HG03066 (cell line): Measurements from ENCODE around the gene CADM3.
A peak's percentile ranks its signal among the peaks of the same experiment; 100 is the strongest.

Source experiments
- ATAC-seq: cut with Tn5 transposase; IDR thresholded peaks from one replicate; pipeline ENCODE4 v1.9.1; 2021; ENCODE audit warnings: low read depth; ENCODE audit not compliant: unreplicated experiment

CADM3 gene, protein sequence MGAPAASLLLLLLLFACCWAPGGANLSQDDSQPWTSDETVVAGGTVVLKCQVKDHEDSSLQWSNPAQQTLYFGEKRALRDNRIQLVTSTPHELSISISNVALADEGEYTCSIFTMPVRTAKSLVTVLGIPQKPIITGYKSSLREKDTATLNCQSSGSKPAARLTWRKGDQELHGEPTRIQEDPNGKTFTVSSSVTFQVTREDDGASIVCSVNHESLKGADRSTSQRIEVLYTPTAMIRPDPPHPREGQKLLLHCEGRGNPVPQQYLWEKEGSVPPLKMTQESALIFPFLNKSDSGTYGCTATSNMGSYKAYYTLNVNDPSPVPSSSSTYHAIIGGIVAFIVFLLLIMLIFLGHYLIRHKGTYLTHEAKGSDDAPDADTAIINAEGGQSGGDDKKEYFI

DNA sequence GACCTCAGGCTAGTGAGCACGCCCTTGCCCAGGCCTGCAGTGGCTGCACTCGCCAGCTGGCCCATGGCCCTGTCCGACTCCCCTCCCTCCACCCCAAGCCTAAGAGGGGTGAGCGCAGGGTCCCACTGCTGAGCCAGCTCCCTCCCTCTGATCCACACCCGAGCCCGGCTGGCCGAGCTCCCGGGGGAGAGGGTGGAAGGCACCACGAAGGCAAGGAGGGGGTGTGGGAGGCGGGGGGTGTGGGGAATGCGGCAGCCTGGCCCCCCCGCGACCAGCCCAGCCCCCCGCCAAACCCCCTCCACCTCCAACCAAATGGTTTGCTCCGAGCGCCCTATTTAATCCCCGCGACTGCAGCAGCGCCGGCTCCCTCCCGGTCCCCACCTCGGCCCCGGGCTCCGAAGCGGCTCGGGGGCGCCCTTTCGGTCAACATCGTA is at the start of gene CADM3:
Gene CADM3 (plus strand): TSS at position 362 of the 434 bp plus-strand sequence. CDS start 151 bp downstream, outside the sequence.
- ATAC-seq = no peak

DNA sequence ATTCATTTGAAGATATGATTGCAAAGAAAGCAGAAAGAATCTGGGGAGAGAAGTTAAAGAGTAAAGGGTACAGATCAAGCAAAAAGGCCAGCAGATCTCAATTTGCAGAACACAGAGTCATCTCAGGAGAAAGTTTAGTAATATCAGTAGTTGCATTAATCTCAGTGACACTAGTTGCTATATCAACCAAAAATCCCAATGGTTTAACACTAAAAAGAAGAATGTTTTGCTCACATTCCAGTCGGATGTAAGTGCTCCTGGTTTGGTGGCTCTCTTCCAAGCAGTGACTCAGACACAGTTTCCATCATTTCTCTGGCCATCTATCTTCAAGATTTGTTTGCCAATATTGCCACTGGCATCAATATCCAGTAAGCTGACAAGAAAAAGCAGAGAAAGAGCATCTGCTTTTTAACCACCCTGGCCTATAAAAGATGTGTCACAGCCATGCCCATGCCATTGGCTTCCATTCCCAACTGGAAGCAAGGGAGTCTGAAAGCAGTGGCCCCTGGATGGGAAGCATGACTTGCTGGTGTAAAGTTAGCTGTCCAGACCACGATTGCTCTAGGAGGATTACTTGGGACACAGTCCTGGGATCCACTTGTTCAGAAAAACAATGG is 49.3 kb upstream of the CADM3 start:
- ATAC-seq = peak; percentile 78

DNA sequence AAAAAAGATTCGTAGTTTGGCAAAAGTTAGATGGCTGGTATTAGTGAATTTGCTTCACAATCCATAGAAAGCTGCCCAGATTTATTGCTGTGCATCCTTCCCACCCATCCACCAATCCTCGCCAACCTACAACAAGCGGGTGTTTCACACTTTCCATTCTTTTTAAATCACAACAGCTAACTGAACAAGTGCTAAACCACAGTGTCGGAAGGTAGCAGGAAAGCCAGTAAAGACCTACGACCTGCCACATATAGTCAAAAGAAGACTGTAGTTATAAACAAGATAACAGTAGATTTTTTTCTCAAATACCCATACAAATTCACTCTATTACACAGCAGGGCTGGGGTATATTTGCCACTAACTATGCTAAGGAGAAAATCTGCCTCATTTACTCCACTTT is 47.8 kb upstream of the CADM3 start:
- ATAC-seq = no peak

DNA sequence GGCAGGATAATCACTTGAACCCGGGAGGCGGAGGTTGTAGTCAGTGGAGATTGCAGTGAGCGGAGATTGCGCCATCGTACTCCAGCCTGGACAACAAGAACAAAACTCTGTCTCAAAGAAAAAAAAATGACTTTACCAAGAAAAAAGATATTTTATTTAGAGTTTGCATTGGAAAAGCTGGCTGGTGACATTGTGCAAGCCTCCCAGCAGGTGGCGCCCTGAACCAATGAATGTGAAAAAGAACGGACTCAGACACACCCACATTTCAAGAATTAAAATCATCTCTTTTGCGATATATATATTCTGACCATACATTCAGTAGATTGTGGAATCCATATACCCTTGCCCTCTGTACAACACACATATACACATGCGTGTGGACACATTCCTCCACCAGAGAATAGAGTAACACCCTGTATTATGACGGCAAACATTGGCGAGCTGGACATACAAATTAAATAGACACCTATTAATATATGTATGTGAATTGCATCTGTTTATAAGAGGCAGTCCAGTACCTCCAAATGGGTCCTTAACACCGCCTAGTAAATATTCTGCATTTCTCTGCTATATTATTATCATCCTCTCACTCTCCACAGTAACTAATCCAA is 39.0 kb upstream of the CADM3 start:
- no peak for ATAC-seq

DNA sequence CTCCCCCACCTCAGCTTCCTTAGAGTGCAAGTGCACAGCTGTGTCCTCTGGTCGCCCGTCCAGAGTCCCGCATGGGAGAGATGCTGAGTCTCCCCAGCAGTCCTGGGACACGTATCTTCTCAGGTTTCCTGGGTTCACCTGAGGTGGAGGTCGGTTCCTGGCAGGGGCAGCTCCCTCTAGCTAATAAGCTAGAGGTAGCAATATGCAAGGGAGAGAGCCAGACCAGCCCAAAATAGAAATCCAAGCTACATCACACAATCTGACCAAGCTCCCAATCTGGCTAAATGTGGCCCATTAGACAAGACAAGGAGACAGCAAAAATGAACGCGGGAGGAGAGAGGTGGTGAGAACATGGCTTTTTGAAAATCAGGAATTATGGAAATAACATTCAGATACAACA is 30.9 kb upstream of the CADM3 start:
- ATAC-seq = no peak

DNA sequence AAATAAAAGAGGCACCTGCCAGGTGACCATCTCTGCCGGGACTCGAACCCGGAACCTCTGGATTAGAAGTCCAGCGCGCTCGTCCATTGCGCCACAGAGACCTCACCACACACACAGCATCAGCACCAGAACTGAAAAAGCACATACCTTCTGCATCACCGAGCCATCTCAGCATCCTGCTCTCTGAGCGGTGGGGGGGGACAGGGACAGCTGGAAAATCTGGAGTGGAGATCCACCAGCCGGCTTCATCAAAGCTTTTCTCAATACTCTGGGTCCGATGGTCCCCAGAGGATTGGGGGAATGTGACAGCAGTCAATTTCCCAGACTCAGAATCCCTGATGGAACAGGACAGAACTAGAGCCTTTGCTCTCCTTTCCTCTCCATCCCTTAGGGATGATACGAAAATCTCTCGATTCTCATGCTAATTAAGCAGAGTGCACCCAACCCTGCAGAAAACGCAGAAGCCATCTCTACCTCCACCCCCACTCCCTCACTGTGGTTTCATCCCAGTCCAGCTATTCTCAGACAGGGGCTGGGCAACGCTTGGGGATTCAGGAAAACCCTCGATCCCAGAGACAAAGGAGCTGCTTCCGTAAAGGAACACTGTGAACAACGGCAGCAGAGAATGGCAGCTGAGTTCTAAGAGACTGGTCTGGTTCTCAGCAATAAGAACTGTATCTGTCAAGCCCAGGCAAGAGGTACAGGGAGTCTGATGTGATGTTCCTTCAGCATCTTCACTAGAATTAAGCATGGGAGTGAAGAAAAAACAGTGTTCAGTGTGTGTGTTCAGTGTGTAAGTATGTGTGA is 29.6 kb upstream of the CADM3 start:
- ATAC-seq = no peak

DNA sequence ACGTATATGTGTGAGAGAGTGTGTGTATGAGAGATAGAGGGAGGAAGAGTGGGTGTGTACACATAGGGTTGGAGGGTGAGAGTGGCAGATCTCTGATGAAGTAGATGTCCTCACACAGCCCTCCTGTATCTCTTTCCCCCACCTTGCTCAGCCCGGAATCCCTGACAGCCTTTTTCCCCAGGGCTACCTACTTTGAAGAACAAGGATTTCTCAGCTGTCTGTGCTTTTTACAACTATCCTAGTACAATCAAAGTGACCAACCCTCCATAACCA is 29.1 kb upstream of the CADM3 start:
- ATAC-seq = no peak

DNA sequence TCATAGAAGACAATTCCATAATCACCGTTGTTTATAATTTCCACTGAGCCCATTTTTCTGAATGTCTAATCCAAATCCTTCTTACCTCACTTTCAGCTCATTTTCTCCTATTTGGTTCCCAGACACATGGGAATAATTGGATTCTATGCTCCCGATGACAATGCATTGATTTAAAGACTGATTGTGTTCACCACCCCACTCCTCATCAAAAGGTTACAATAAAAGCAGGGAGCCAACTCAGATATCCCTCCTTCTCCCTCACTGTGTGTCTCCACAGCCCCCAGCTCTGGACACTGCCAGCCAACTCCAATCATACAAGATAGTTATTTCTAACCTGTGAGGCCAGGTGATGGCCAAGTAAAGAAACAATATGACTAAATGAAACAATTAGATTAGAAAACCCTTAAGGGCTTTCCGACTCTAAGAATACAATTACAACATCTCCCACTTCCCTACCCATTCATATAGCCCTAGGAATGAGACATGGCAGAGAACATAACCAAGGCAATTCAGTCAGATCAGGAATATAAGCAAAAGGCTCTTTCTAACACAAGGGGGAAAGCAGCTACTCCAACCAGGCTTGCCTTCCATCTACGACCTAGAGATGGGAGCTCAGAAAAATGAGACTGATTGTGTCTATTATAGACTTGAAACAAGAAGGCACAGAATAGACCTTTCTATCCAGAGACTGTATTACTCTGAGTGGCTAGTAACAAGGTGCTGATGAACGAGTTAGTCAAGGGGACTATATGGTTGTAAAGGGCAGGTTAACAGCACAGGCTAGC is 28.5 kb upstream of the CADM3 start:
- no peak for ATAC-seq

DNA sequence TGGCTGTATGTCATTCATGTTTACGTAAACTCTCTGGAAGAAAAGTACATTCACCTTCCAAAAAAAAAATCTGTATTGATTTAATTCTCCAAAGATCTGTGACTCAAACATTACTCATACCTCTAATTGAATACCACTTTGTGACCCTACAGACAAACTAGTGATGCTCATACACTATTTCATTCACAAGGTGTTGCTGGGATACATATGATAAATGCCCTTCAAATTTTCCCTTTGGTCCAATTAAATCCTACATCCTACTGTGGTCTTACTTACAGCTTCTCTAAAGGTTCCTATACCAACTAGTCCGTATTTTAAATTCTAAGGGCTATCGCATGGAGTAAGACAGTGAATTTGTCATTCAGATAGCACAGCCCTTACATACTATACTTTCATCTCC is 26.8 kb upstream of the CADM3 start:
- ATAC-seq = no peak

DNA sequence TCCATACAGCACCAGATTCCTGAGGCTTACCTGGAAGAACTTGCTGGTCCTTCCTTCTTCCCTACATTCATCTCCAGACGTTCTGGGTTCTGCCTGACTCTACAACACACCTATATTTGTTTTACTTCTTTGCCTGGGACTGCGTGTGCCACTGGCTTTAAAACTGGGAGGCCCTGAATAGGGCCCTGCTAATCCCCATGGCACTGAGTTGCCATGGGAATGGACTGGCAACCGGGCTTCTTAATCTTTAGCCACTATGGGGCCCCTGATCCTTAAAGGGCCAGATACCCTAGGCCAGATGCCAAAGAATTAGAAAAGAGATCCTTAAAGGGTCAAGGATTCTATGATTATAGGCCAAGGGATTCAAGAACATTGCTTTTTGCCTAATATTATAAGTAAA is 24.4 kb upstream of the CADM3 start:
- ATAC-seq = no peak

DNA sequence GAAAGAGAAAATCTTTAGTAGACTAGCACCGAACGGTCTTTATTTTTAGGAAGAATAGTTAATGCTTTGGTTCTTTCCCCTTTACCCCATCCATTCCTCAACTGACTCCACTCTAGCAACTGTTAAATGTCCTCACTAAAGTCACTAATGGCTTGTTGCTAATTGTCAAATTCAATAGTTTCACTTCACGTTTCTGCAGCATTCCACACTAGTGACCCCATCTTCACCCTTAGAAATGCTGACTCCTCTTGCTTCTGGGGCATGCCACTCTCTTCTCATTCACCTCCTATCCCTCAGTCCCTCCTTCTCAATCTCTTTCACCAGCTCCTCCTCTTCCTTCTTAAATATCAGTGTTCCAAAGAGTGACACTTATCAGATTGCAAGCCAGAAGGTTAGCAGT is 19.4 kb upstream of the CADM3 start:
- ATAC-seq = no peak

DNA sequence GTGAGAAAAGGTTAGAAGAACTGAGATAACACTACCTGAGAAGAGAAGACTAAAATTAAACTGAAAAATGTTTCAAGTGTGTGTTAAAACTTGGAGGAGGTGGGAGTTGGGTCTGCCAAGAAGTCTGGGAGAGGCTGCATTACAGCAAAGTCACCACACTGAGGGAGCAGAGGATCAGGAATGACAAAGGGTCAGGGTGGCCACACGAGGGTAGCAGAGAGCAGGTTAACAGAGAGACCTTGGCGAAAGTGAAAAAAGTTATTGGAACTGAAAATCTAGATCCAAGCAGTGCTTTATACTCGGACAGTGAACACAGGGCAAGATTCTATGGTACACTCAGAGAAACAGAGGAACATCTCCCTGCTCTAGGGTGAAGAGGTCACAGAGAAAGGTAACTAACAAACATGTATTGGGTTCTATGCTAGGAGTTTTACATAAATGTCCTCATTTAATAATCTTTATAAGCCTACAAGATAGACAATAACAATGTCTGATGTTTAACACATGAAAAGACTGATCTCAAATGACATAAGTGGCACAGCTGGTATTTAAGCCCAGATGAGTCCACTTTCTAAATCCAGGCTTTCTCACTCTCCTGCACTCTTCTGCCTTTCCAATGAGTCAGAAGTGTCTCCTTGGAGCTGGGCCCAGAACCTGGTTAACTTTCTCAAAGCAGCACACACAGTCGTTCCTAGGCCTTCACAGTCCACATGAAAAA is 10.3 kb upstream of the CADM3 start:
- ATAC-seq = peak; percentile 96

DNA sequence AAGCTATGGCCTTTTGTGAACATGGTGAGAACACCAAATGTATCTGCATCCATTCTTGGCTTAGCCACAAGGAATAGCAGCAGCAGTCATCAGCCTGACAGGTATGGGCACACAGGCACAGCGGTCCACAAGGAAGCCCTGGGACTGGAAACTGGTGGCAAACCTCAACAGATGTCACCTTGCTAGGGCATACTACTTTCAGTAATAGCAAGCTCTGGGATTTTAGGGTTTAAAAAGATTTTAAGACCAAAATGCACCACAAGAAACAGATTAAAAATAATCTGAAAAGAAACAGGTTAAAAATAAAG is 9.7 kb upstream of the CADM3 start:
- ATAC-seq = no peak

DNA sequence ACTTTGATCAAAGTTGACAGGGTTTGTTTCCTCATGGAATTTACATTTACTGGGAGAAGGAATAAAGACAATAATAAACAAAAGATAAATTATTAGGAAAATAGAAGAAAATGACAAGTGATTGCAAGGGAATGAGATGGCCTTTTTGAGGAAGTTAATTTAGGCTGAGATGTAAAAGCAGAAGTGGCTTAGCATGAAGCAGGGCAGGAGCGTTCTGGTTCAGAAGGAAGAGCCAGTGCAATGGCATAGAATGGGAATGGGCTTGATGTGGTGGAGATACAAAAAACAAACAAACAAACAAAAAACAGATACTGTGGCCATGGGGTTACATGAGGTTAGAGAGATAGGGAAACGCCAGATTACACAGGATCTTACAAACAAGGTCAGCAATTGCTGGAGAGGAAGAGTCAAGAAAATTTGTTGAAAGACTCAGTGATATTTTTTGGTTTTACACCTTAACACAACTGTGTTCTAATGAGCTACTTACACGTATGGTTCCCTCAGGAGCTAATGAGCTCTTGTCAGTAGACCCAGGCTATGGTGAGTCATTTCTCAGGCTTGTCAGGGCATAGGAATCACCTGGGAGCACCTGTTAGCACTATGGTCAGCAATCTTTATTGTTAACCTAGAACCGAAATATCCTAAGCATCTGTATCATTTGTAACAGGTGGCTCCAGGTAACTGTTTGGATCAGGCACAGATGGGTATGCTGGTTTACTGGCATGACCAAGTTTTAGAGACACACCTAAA is 8.7 kb upstream of the CADM3 start:
- no peak for ATAC-seq

DNA sequence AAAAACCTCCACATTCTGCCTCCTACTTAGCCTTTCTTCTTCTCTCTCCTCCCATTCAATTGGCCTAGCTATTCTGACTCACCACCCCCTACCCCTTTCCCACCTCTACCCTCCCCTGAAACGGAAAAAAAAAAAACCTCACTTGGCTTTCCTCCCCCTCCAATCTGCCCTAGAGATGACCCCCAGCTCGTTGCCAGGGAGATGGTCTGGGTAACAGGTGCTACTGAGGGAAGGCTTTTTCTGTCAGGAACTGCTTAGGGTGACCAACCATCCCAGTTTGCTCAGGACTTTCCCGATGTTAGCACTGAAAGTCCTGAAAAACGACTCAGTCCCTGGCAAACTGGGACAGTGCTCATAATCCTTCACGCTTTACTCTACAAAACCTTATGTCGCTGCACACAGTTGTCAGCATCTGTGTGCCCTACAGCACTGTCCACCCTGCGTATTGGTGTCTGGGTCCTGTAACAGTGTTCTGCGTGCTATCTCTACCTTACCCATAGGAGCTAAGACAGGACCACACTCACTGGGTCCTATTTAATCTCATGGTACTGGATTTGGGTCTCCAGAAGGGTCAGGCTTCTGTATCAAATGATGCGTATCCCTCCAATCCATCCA is 7.7 kb upstream of the CADM3 start:
- ATAC-seq = no peak

DNA sequence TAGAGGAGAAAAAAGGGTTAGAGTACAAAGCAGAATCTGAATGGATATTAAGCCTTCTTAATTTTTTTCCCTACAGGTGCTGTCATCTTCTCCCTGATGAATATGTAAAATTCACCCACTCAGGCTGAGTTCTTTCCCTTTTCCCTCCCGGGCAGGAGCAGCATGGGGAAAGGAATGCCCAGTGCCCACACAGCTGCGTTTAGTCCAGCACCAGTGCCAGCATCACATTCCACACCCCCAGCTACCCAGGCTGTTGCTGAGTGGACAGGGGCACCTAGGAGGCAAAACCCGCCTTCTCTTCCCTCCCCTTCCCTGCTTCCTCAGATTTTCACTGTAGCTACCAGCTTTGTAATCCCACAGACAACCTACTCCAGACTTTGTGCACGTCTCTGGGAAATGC is 3.4 kb upstream of the CADM3 start:
- ATAC-seq = no peak

DNA sequence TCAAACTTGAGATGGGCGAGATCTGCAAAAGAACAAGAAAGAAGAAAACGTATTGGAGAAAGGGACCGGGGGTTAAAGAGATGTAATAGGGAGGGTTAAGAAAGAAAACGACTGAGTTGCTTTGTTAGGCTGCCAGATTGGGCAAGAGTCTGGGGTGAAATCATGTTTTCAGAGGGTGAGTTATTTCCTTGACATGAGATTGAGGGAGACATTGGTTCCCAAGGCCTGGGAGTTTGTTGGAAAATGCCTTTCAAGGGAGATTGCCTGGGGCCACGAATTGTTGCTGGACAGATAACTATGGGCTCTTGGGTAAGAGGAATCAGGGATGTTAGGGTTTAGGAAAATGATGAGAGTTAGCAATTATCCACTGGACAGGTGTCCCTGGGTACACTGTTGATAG is 776 bp upstream of the CADM3 start:
- ATAC-seq = no peak

DNA sequence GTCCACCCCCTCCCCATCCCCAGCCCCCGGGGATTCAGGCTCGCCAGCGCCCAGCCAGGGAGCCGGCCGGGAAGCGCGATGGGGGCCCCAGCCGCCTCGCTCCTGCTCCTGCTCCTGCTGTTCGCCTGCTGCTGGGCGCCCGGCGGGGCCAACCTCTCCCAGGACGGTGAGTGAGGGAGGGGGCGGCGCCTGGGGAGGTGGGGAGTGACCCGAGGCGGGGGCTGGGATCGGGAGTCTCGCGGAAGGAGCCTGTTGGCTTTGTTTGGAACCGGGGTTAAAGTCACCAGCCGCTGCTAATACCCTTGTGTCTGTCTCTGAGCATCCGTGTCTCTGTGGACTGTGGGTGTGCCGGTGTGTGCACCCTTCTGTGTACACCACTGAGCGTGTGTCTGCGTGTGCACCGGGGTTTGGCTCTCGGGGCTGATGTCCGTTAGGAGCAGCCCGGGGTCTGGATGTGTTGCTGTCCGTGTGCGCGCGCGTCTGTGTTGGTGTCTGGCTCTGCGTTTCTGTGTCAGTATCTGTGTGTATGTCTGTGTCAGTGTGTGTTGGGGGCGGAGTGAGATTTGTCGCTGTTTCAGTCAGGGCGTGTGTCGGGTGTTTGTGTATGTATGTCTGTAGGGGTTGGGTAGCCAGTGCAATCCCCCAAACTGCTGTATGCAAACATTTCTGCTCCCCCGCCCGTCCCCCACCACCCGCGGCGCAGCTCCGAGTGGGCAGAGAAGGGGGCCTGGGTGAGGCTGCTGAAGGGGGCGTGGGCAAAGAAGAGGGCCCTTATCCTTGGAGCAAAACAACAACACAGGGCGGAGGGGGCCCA is 480 bp downstream of the CADM3 start:
- ATAC-seq = no peak
